ENCODE data around the gene CCDC83. TPM values are rescaled to one million over a fixed set of nuclear protein-coding genes. Genes with fewer than 3 reads are reported as not detected.

Gene CCDC83
- total and polyA plus RNA-seq, 2 experiments from 2014 or later = not detected

DNA sequence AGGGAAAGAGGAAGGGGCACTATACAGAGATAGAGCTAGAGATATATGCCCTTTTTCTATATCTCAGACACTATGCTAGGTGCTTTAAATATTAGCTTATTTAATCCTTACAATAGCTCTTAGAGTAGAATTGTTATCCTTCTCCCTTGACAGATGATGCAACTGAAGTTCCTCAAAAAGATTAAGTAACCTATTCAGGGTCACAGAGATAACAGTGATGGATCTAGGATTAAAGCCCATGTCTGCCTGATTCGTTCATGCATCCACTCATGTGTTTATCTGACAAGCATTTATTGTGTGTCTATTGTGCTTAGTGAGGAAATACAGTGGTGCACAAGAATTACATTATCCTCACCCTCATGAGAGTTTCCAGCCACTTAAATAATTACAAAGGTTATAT lies 8.7 kb downstream of the CCDC83 start:
- peaks cover 20% of the 10 kb centered on the region; the same call in 1 of the 2 replicates for H3F3A ChIP-seq (ENCODE audit: insufficient read depth)
- no peak overlapping the region for H3K27ac ChIP-seq
- WGBS, 2 experiments (ENCODE audit: low coverage in 1 of 2, low lambda C conversion rate in 2 of 2, missing lambda C conversion rate in 2 of 2) = 24 to 33% methylated on average over 1 of the region's 1 CpG
- no peaks in the 10 kb centered on the region for H3K9me2 ChIP-seq (ENCODE audit: insufficient read depth)
- no peak overlapping the region for H3K4me3 ChIP-seq
- H3K9ac ChIP-seq = no peak overlapping the region
- TF ChIP-seq EZH2phosphoT487 (IDR thresholded peaks at IDR 0.05; ENCODE audit: insufficient read depth, low read depth) = no peak
- TF ChIP-seq EZH2 (IDR thresholded peaks at IDR 0.05; ENCODE audit: insufficient read depth, poor library complexity, severe bottlenecking) = no peak
- no peaks in the 10 kb centered on the region for H3K36me3 ChIP-seq (ENCODE audit: low read depth)
- no peaks in the 10 kb centered on the region for H4K20me1 ChIP-seq (ENCODE audit: insufficient read depth)
- DNase-seq = no peak
- in situ Hi-C loops (cut with MboI) = loop anchor here (25.0 kb wide), 1 partner anchor 348 kb away; no protein-coding TSS in a partner anchor
- no peak overlapping the region for H2AFZ ChIP-seq
- H3K27me3 ChIP-seq (replicated peaks; ENCODE audit: insufficient read depth) = no peaks in the 10 kb centered on the region
- H3K4me2 ChIP-seq (ENCODE audit: unreplicated experiment) = no peak overlapping the region
- H3K9me3 ChIP-seq (ENCODE audit: low read depth) = no peaks in the 10 kb centered on the region
- peaks cover 11% of the 10 kb centered on the region for H3K4me1 ChIP-seq (ENCODE audit: insufficient read depth)
- no peaks in the 10 kb centered on the region for H3K79me2 ChIP-seq (ENCODE audit: insufficient read depth)

DNA sequence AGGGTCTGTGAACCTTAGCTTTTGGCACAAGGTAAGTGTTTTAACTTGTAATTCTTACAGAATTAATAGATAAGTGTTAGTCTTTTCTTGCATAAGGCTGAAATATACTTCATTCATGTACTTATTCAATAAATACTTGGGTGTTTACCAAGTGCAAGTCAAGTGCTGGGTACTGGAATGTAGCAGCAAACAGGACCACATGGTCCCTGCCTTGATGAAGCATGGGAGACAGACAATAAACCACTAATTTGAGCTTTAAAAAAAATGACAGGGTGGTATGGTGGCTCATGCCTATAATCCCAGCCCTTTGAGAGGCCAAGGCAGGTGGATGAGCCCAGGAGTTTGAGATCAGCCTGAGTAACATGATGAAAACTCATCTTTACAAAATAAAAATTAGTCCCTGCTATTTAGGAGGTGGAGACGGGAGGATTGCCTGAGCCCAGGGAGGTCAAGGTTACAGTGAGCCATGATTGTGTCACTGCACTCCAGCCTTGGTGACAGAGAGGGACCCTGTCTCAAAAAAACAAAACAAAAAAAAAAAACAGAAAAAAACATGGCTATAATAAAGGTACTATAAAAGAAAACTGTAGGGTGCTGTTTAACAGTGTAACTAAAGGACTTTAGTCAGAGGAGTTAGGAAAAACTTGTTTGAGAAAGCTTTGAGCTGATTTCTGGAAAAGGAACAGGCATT lies 11.1 kb downstream of the CCDC83 start:
- no peaks in the 10 kb centered on the region for H3K36me3 ChIP-seq (ENCODE audit: low read depth)
- H3K4me2 ChIP-seq (ENCODE audit: unreplicated experiment) = no peak overlapping the region
- H3K9me3 ChIP-seq (ENCODE audit: low read depth) = no peaks in the 10 kb centered on the region
- H3K9ac ChIP-seq = no peak overlapping the region
- no peaks in the 10 kb centered on the region for H3K79me2 ChIP-seq (ENCODE audit: insufficient read depth)
- TF ChIP-seq EZH2phosphoT487 (IDR thresholded peaks at IDR 0.05; ENCODE audit: insufficient read depth, low read depth) (no peak), EZH2 (IDR thresholded peaks at IDR 0.05; ENCODE audit: insufficient read depth, poor library complexity, severe bottlenecking) (no peak)
- no peaks in the 10 kb centered on the region for H4K20me1 ChIP-seq (ENCODE audit: insufficient read depth)
- no peaks in the 10 kb centered on the region for H3K27me3 ChIP-seq (replicated peaks; ENCODE audit: insufficient read depth)
- no peaks in the 10 kb centered on the region for H3K9me2 ChIP-seq (ENCODE audit: insufficient read depth)
- no peak overlapping the region for H3K4me3 ChIP-seq
- H3F3A ChIP-seq (ENCODE audit: insufficient read depth) = peaks cover 20% of the 10 kb centered on the region; the same call in 1 of the 2 replicates
- no peak overlapping the region for H3K27ac ChIP-seq
- no peak overlapping the region for H2AFZ ChIP-seq
- in situ Hi-C loops (cut with MboI) = loop anchor here (25.0 kb wide), 1 partner anchor 346 kb away; no protein-coding TSS in a partner anchor
- peaks cover 11% of the 10 kb centered on the region for H3K4me1 ChIP-seq (ENCODE audit: insufficient read depth)
- no peak for DNase-seq
- WGBS, 2 experiments (ENCODE audit: low coverage in 1 of 2, low lambda C conversion rate in 2 of 2, missing lambda C conversion rate in 2 of 2) = 66 to 80% methylated on average over 1 of the region's 1 CpG

DNA sequence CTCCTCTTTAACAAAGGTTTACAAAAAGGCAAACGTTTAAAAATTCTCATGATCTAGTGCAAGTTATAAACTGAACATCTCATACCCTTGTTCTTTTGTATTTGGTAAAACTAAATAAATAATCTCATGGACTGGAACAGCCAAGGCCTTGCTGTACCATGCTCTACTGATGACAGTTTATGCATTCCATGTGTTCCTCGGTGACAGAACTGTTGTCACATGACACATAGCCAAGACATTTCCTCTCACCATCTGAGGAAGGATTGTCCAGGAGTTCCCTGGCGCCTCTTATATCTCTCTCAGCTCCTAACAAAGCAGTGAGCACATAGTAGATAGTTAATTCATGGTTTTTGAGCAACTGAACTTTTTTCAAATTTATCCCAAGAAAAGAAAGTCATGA lies 12.6 kb downstream of the CCDC83 start:
- H4K20me1 ChIP-seq (ENCODE audit: insufficient read depth) = no peaks in the 10 kb centered on the region
- H3K9me3 ChIP-seq (ENCODE audit: low read depth) = no peaks in the 10 kb centered on the region
- H3K9me2 ChIP-seq (ENCODE audit: insufficient read depth) = no peaks in the 10 kb centered on the region
- TF ChIP-seq EZH2 (IDR thresholded peaks at IDR 0.05; ENCODE audit: insufficient read depth, poor library complexity, severe bottlenecking) = no peak
- no peak for TF ChIP-seq EZH2phosphoT487 (IDR thresholded peaks at IDR 0.05; ENCODE audit: insufficient read depth, low read depth)
- H2AFZ ChIP-seq = peak overlapping the region; percentile 25; the same call in 1 of the 2 replicates
- H3K4me3 ChIP-seq = no peak overlapping the region
- no peaks in the 10 kb centered on the region for H3K36me3 ChIP-seq (ENCODE audit: low read depth)
- H3K4me1 ChIP-seq (ENCODE audit: insufficient read depth) = peaks cover 11% of the 10 kb centered on the region
- peak overlapping the region; percentile 10 for H3K4me2 ChIP-seq (ENCODE audit: unreplicated experiment)
- in situ Hi-C loops (cut with MboI) = loop anchor here (25.0 kb wide), 1 partner anchor 345 kb away; no protein-coding TSS in a partner anchor
- H3F3A ChIP-seq (ENCODE audit: insufficient read depth) = peaks cover 20% of the 10 kb centered on the region; the same call in 1 of the 2 replicates
- H3K27me3 ChIP-seq (replicated peaks; ENCODE audit: insufficient read depth) = no peaks in the 10 kb centered on the region
- peak overlapping the region; percentile 42; the same call in 1 of the 2 replicates for H3K27ac ChIP-seq
- peak; percentile 68 for DNase-seq
- 0% methylated on average over 3 of the region's 3 CpGs for WGBS, 2 experiments (ENCODE audit: low coverage in 1 of 2, low lambda C conversion rate in 2 of 2, missing lambda C conversion rate in 2 of 2)
- H3K79me2 ChIP-seq (ENCODE audit: insufficient read depth) = no peaks in the 10 kb centered on the region
- no peak overlapping the region for H3K9ac ChIP-seq

DNA sequence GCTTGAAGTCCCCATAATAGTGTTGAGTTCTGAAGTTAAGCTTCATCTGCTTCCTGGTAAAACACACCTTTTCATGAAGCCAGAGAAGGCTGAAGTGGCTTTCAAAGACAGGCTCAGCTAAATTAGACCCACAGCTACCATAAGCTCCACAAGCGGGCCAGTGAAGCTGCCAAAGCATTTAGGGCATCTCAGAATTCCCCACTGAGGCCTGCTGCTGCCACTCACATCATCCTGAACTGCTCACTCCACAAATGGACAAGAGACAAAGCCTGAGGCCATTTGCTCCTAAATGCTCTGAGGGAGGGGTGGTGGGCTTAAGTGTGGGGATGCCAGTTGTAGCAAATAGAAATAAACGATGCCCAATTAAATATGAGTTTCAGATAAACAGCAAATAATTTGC lies 14.6 kb downstream of the CCDC83 start:
- Histone ChIP-seq H4K20me1 (ENCODE audit: insufficient read depth) (no peaks in the 10 kb centered on the region), H3K4me1 (ENCODE audit: insufficient read depth) (peaks cover 24% of the 10 kb centered on the region), H3K27ac (no peak overlapping the region), H3K27me3 (replicated peaks; ENCODE audit: insufficient read depth) (no peaks in the 10 kb centered on the region), H3K9me3 (ENCODE audit: low read depth) (no peaks in the 10 kb centered on the region), H3F3A (ENCODE audit: insufficient read depth) (peaks cover 34% of the 10 kb centered on the region), H2AFZ (no peak overlapping the region), H3K9me2 (ENCODE audit: insufficient read depth) (no peaks in the 10 kb centered on the region), H3K4me2 (ENCODE audit: unreplicated experiment) (no peak overlapping the region), H3K79me2 (ENCODE audit: insufficient read depth) (no peaks in the 10 kb centered on the region), H3K9ac (no peak overlapping the region), H3K4me3 (no peak overlapping the region), H3K36me3 (ENCODE audit: low read depth) (no peaks in the 10 kb centered on the region)
- in situ Hi-C loops (cut with MboI) = loop anchor here (25.0 kb wide), 1 partner anchor 343 kb away; no protein-coding TSS in a partner anchor
- WGBS, 2 experiments (ENCODE audit: low coverage in 1 of 2, low lambda C conversion rate in 2 of 2, missing lambda C conversion rate in 2 of 2) = 60 to 70% methylated on average over 2 of the region's 2 CpGs
- no peak for DNase-seq
- no peak for TF ChIP-seq EZH2phosphoT487 (IDR thresholded peaks at IDR 0.05; ENCODE audit: insufficient read depth, low read depth)
- no peak for TF ChIP-seq EZH2 (IDR thresholded peaks at IDR 0.05; ENCODE audit: insufficient read depth, poor library complexity, severe bottlenecking)

Measured in GM23248 (cell line).